Hepatocyte (in vitro differentiated cells): Measurements from ENCODE around the gene TMCC3. TPM values are rescaled to one million over a fixed set of nuclear protein-coding genes. Genes with fewer than 3 reads are reported as not detected.

Experiments
- DNase-seq: peaks from one replicate; pipeline ENCODE4 v3.0.0-alpha.2; 2016; ENCODE audit warnings: low spot score
- H2AFZ ChIP-seq: fragments of 200-600 bp; sonication (generic); 2 replicates; pipeline ENCODE4 v1.6.0; 2016; ENCODE audit warnings: antibody characterized with exemption, mild to moderate bottlenecking
- H3K27ac ChIP-seq: fragments of 200-600 bp; sonication (generic); 2 replicates; pipeline ENCODE4 v1.5.1; 2016; ENCODE audit warnings: mild to moderate bottlenecking
- H3K27me3 ChIP-seq: fragments of 200-600 bp; sonication (generic); 2 replicates; pipeline ENCODE4 v1.6.1; 2016
- H3K36me3 ChIP-seq: fragments of 200-600 bp; sonication (generic); replicated peaks from 2 replicates; pipeline ENCODE4 v1.5.1; 2016; ENCODE audit warnings: low read depth; ENCODE audit not compliant: insufficient read depth
- H3K4me1 ChIP-seq: fragments of 200-600 bp; sonication (generic); 2 replicates; pipeline ENCODE4 v1.5.1; 2016; ENCODE audit warnings: mild to moderate bottlenecking, moderate library complexity; ENCODE audit not compliant: insufficient read depth
- H3K4me2 ChIP-seq: fragments of 200-600 bp; sonication (generic); 2 replicates; pipeline ENCODE4 v1.6.0; 2016
- H3K4me3 ChIP-seq: fragments of 200-600 bp; sonication (generic); 2 replicates; pipeline ENCODE4 v1.5.1; 2016; ENCODE audit warnings: mild to moderate bottlenecking
- H3K79me2 ChIP-seq: fragments of 200-600 bp; sonication (generic); 2 replicates; pipeline ENCODE4 v1.6.0; 2017; ENCODE audit warnings: mild to moderate bottlenecking
- H3K9me2 ChIP-seq: fragments of 200-600 bp; sonication (generic); replicated peaks from 2 replicates; pipeline ENCODE4 v1.6.0; 2017; ENCODE audit warnings: mild to moderate bottlenecking; ENCODE audit not compliant: insufficient read depth
- H3K9me3 ChIP-seq: fragments of 200-600 bp; sonication (generic); 2 replicates; pipeline ENCODE4 v1.5.1; 2016; ENCODE audit warnings: low read depth, mild to moderate bottlenecking
- H4K20me1 ChIP-seq: fragments of 200-600 bp; sonication (generic); 2 replicates; pipeline ENCODE4 v1.6.0; 2016; ENCODE audit warnings: mild to moderate bottlenecking; ENCODE audit not compliant: insufficient read depth, poor library complexity, severe bottlenecking
- EZH2 ChIP-seq: fragments of 200-600 bp; sonication (generic); IDR thresholded peaks from 2 replicates; pipeline ENCODE4 v1.6.1; 2016; ENCODE audit warnings: antibody characterized with exemption, mild to moderate bottlenecking, borderline replicate concordance
- EZH2phosphoT487 ChIP-seq: fragments of 200-600 bp; sonication (generic); IDR thresholded peaks from one replicate; pipeline ENCODE4 v1.6.1; 2018; ENCODE audit warnings: antibody characterized with exemption, mild to moderate bottlenecking, low read depth, moderate library complexity; ENCODE audit not compliant: unreplicated experiment, severe bottlenecking
- WGBS: methylation state at CpG from one replicate; pipeline ENCODE4 v1.1.6; 2016; ENCODE audit warnings: low lambda C conversion rate; ENCODE audit errors: missing lambda C conversion rate; 5-methylcytosine and 5-hydroxymethylcytosine counted together
- polyA plus RNA-seq: library from polyadenylated mRNA; unstranded; fragments of >200 nt; fragmentation: Nextera tagmentation; extraction: Ambion mirVana; gene quantifications from 2 replicates; pipeline ENCODE4 v1.2.1, GENCODE V29; 2016
- total RNA-seq: library from RNA; depleted of rRNA; stranded (reverse); fragments of >200 nt; gene quantifications from 2 replicates; pipeline ENCODE4 v1.2.3, GENCODE V29; 2014
- TF ChIP-seq, protein P1 (sequence below): fragments of 200-600 bp; sonication (generic); IDR thresholded peaks from 2 replicates; pipeline ENCODE4 v1.5.1; 2016; ENCODE audit warnings: antibody characterized with exemption, mild to moderate bottlenecking; ENCODE audit not compliant: poor library complexity

The TMCC3 gene
- total and polyA plus RNA-seq, 2 experiments from 2014 or later, result 4.0 to 7.8 TPM

DNA sequence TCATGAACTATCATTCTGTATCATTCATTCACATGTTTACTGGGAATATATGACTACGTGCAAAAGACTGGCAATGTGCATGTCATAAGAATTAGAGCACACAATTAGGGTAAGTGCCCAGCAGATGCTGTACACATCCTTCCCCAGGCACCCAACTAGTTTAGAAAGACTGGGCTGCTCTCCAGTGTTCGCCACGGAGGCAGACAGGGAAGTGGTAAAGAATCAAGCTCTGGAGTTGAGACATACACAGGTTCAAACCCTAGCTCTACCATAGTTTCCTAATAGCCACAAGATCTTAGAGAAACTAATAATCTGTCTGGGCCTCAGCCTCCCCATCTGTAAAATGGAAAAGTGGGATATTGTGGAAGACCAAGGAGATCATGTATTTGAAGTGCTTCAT is 6.8 kb downstream of the TMCC3 start:
- H3K4me1 ChIP-seq, result no peaks in the 10 kb centered on the region
- no peak overlapping the region for H3K4me2 ChIP-seq
- H3K4me3 ChIP-seq, result no peak overlapping the region
- H3K27me3 ChIP-seq, result no peaks in the 10 kb centered on the region
- TF ChIP-seq EZH2phosphoT487 (no peak), EZH2 (no peak)
- TF ChIP-seq, protein P1, sequence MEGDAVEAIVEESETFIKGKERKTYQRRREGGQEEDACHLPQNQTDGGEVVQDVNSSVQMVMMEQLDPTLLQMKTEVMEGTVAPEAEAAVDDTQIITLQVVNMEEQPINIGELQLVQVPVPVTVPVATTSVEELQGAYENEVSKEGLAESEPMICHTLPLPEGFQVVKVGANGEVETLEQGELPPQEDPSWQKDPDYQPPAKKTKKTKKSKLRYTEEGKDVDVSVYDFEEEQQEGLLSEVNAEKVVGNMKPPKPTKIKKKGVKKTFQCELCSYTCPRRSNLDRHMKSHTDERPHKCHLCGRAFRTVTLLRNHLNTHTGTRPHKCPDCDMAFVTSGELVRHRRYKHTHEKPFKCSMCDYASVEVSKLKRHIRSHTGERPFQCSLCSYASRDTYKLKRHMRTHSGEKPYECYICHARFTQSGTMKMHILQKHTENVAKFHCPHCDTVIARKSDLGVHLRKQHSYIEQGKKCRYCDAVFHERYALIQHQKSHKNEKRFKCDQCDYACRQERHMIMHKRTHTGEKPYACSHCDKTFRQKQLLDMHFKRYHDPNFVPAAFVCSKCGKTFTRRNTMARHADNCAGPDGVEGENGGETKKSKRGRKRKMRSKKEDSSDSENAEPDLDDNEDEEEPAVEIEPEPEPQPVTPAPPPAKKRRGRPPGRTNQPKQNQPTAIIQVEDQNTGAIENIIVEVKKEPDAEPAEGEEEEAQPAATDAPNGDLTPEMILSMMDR, result no peak
- WGBS, result 100% methylated on average over 3 of the region's 3 CpGs
- peaks cover 19% of the 10 kb centered on the region for H3K79me2 ChIP-seq
- H3K27ac ChIP-seq, result no peak overlapping the region
- no peak overlapping the region for H2AFZ ChIP-seq
- H3K9me2 ChIP-seq, result no peaks in the 10 kb centered on the region
- DNase-seq, result no peak
- no peaks in the 10 kb centered on the region for H3K36me3 ChIP-seq
- H3K9me3 ChIP-seq, result no peaks in the 10 kb centered on the region
- H4K20me1 ChIP-seq, result no peaks in the 10 kb centered on the region

DNA sequence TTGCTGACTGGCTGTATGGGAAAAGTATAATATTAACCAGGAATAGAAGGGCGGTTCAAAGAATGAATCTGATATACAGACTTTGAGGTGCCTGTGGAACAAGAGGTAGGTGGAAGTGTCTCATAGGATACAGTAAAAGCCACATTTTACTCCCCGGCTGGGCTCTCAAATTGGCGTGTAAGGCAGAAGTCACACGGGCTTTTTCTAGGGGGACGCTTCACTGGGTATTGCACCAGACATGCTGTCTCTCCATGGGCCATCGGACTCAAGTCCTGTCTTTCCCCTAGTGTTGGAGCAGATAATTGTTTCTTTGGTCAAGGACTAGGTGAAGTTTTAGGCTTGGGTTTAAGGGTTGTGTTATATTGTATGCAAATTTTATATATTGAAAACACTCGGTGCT is 9.1 kb downstream of the TMCC3 start:
- TF ChIP-seq EZH2phosphoT487, result no peak
- no peak for TF ChIP-seq EZH2
- TF ChIP-seq, protein P1, result no peak
- Histone ChIP-seq H3K36me3 (no peaks in the 10 kb centered on the region), H3K4me2 (no peak overlapping the region), H3K27ac (no peak overlapping the region), H3K79me2 (peaks cover 6% of the 10 kb centered on the region), H3K9me3 (no peaks in the 10 kb centered on the region), H2AFZ (no peak overlapping the region), H3K4me1 (peaks cover 3% of the 10 kb centered on the region), H3K27me3 (no peaks in the 10 kb centered on the region), H4K20me1 (no peaks in the 10 kb centered on the region), H3K9me2 (no peaks in the 10 kb centered on the region), H3K4me3 (no peak overlapping the region)
- WGBS, result 92% methylated on average over 7 of the region's 7 CpGs
- no peak for DNase-seq

DNA sequence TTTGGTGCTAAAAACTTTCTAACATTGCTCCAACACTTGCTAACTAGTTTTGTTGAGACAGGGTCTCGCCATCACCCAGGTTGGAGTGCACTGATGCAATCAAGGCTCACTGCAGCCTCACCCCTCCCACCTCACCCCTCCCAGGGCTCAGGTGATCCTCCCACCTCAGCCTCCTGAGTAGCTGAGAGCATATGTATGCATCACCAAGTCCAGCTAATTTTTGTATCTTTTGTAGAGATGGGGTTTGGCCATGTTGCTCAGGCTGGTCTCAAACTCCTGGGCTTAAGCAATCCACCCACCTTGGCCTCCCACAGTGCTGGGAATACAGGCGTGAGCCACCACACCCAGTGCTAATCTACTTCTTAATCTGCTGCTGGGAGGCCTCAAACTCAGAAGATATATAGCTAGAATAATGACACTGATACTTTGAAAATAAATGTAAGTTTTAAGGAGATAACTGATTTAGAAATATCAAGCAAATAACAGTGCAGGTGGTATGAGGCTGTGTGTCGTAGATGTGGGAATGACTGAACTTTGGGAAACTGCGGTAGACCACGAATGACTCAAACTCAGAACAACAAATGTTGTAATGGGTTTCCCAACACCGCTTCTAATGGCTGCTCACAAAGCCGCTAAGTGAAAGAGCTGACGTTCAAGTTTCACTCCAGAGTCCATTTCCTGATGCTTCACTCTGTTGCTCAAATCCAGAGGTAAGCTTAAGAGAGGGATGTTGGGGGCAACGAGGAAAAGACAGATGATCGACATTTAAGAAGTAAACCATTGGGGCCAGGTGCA is 10.0 kb downstream of the TMCC3 start:
- Histone ChIP-seq H3K4me1 (peaks cover 5% of the 10 kb centered on the region), H3K27me3 (no peaks in the 10 kb centered on the region), H3K9me2 (no peaks in the 10 kb centered on the region), H3K4me3 (no peak overlapping the region), H3K27ac (no peak overlapping the region), H3K79me2 (peaks cover 4% of the 10 kb centered on the region), H4K20me1 (no peaks in the 10 kb centered on the region), H3K36me3 (no peaks in the 10 kb centered on the region), H3K4me2 (no peak overlapping the region), H2AFZ (no peak overlapping the region), H3K9me3 (no peaks in the 10 kb centered on the region)
- DNase-seq, result no peak
- 95% methylated on average over 10 of the region's 10 CpGs for WGBS
- TF ChIP-seq EZH2, result no peak
- TF ChIP-seq EZH2phosphoT487, result no peak
- TF ChIP-seq, protein P1, result no peak
